HEK293T (cell line): ENCODE results near the gene ITGA1.

Experiments used
- CTCF ChIA-PET: fragments of 350-600 bp; formaldehyde crosslinking; extraction: SDS; loops from one replicate; lab custom pipeline; 2021; ENCODE audit warnings: antibody characterized with exemption, inconsistent platforms; lab: Yijun Ruan, JAX
- POLR2A ChIA-PET: fragments of 350-600 bp; formaldehyde crosslinking; extraction: SDS; loops from one replicate; lab custom pipeline; 2020; ENCODE audit warnings: antibody characterized with exemption, inconsistent platforms; lab: Yijun Ruan, JAX
- DNase-seq: peaks from one replicate; pipeline ENCODE4 v3.0.0; 2012; ENCODE audit warnings: mixed read lengths; ENCODE audit errors: extremely low spot score
- ARNT ChIP-seq: fragments of 450-650 bp; IDR thresholded peaks from 2 replicates; pipeline ENCODE4 v1.6.1; 2017; ENCODE audit warnings: mild to moderate bottlenecking
- BHLHE40 ChIP-seq: fragments of 450-650 bp; IDR thresholded peaks from 2 replicates; pipeline ENCODE4 v1.6.1; 2016; ENCODE audit warnings: mild to moderate bottlenecking, moderate library complexity, borderline replicate concordance
- CTBP1 ChIP-seq: fragments of 450-650 bp; IDR thresholded peaks from 2 replicates; pipeline ENCODE4 v1.6.1; 2016; ENCODE audit warnings: borderline replicate concordance
- ELF4 ChIP-seq: fragments of 450-650 bp; IDR thresholded peaks from 2 replicates; pipeline ENCODE4 v1.6.1; 2017; ENCODE audit warnings: antibody characterized with exemption
- FOXA1 ChIP-seq: fragments of 450-650 bp; IDR thresholded peaks from 2 replicates; pipeline ENCODE4 v1.6.1; 2016; ENCODE audit warnings: mild to moderate bottlenecking
- FOXK2 ChIP-seq: fragments of 450-650 bp; IDR thresholded peaks from 2 replicates; pipeline ENCODE4 v1.6.1; 2016; ENCODE audit warnings: mild to moderate bottlenecking
- FOXM1 ChIP-seq: fragments of 450-650 bp; IDR thresholded peaks from 2 replicates; pipeline ENCODE4 v1.6.1; 2017; ENCODE audit warnings: mild to moderate bottlenecking, borderline replicate concordance
- HDGF ChIP-seq: fragments of 450-650 bp; IDR thresholded peaks from 2 replicates; pipeline ENCODE4 v1.6.1; 2017; ENCODE audit warnings: antibody characterized with exemption, borderline replicate concordance
- L3MBTL2 ChIP-seq: fragments of 450-650 bp; conservative IDR thresholded peaks from 2 replicates; pipeline ENCODE4 v1.6.1; 2016; ENCODE audit warnings: mild to moderate bottlenecking
- LEF1 ChIP-seq: fragments of 450-650 bp; IDR thresholded peaks from 2 replicates; pipeline ENCODE4 v1.6.1; 2017; ENCODE audit warnings: mild to moderate bottlenecking, borderline replicate concordance
- NFRKB ChIP-seq: fragments of 450-650 bp; IDR thresholded peaks from 2 replicates; pipeline ENCODE4 v1.6.1; 2016; ENCODE audit warnings: mild to moderate bottlenecking, moderate library complexity
- PKNOX1 ChIP-seq: fragments of 450-650 bp; IDR thresholded peaks from 2 replicates; pipeline ENCODE4 v1.6.1; 2016
- SP1 ChIP-seq: fragments of 450-650 bp; IDR thresholded peaks from 2 replicates; pipeline ENCODE4 v1.6.1; 2017
- SUZ12 ChIP-seq: fragments of 450-650 bp; IDR thresholded peaks from 2 replicates; pipeline ENCODE4 v1.6.1; 2016; ENCODE audit warnings: mild to moderate bottlenecking
- TARDBP ChIP-seq: fragments of 450-650 bp; IDR thresholded peaks from 2 replicates; pipeline ENCODE4 v1.6.1; 2016
- ZNF384 ChIP-seq: fragments of 450-650 bp; IDR thresholded peaks from 2 replicates; pipeline ENCODE4 v1.6.1; 2016

Gene ITGA1

GRCh38 chr5:53003144-53003543 is 215.4 kb downstream of the ITGA1 start:
- no peak for TF ChIP-seq NFRKB
- TF ChIP-seq ARNT = no peak
- TF ChIP-seq ELF4 = no peak
- no peak for TF ChIP-seq FOXA1
- TF ChIP-seq BHLHE40 = no peak
- TF ChIP-seq TARDBP = no peak
- TF ChIP-seq FOXK2 = no peak
- no peak for TF ChIP-seq L3MBTL2
- no peak for TF ChIP-seq FOXM1
- no peak for TF ChIP-seq HDGF
- no peak for DNase-seq
- ChIA-PET CTCF (no interaction called here), POLR2A (no interaction called here)

GRCh38 chr5:53006911-53007890 is 219.5 kb downstream of the ITGA1 start:
- DNase-seq = no peak
- POLR2A ChIA-PET = interaction anchor here (1.2 kb wide), 1 partner anchor 9 kb away, joined by 3 read pairs; no protein-coding TSS in a partner anchor
- CTCF ChIA-PET = interaction anchor here (1.2 kb wide), 1 partner anchor 29 kb away, joined by 3 read pairs; no protein-coding TSS in a partner anchor
- TF ChIP-seq ZNF384 (no peak), L3MBTL2 (no peak), TARDBP (no peak), ARNT (no peak), FOXM1 (no peak), NFRKB (no peak), LEF1 (no peak), CTBP1 (no peak), HDGF (no peak), BHLHE40 (no peak), PKNOX1 (no peak), FOXK2 (no peak), SP1 (no peak), FOXA1 (no peak), ELF4 (no peak), SUZ12 (no peak)

GRCh38 chr5:53008751-53009150 is 221.0 kb downstream of the ITGA1 start:
- ChIA-PET POLR2A (no interaction called here), CTCF (no interaction called here)

More at GRCh38 chr5:53008751-53009150, 221.0 kb downstream of the ITGA1 start:
- DNase-seq = no peak
- TF ChIP-seq CTBP1 = no peak
- TF ChIP-seq FOXA1 = no peak
- no peak for TF ChIP-seq ZNF384
- no peak for TF ChIP-seq SUZ12
